Endothelial cell (in vitro differentiated cells): ENCODE measurements around the gene CFAP65. TPM values are rescaled to one million over a fixed set of nuclear protein-coding genes. Genes with fewer than 3 reads are reported as not detected.

Experiments
- DNase-seq: peaks from one replicate; pipeline ENCODE4 v3.0.0; 2021; ENCODE audit warnings: low spot score
- H3K27ac Mint-ChIP-seq: one replicate; pipeline ENCODE4 v1.8.0; 2021; ENCODE audit warnings: mixed read lengths, inconsistent platforms; ENCODE audit not compliant: unreplicated experiment
- H3K27me3 Mint-ChIP-seq: one replicate; pipeline ENCODE4 v1.8.0; 2021; ENCODE audit warnings: mild to moderate bottlenecking, moderate library complexity, mixed read lengths, inconsistent platforms; ENCODE audit not compliant: unreplicated experiment
- H3K36me3 Mint-ChIP-seq: one replicate; pipeline ENCODE4 v1.8.0; 2021; ENCODE audit warnings: mild to moderate bottlenecking, low read depth, mixed read lengths, inconsistent platforms; ENCODE audit not compliant: unreplicated experiment
- H3K4me1 Mint-ChIP-seq: one replicate; pipeline ENCODE4 v1.8.0; 2021; ENCODE audit warnings: mild to moderate bottlenecking, mixed read lengths, inconsistent platforms; ENCODE audit not compliant: unreplicated experiment
- H3K4me3 Mint-ChIP-seq: one replicate; pipeline ENCODE4 v1.8.0; 2021; ENCODE audit warnings: mild to moderate bottlenecking, mixed read lengths, inconsistent platforms; ENCODE audit not compliant: unreplicated experiment
- H3K9me3 Mint-ChIP-seq: one replicate; pipeline ENCODE4 v1.8.0; 2021; ENCODE audit warnings: mixed read lengths, inconsistent platforms; ENCODE audit not compliant: unreplicated experiment
- total RNA-seq: library from RNA; stranded (reverse); fragmentation: NEBNext Ultra II Directional; extraction: Animal tissue kit (Norgen Biotek cat#: 25700); gene quantifications from one replicate; pipeline ENCODE4 v1.2.1, GENCODE V29; 2021; ENCODE audit not compliant: unreplicated experiment
- TF ChIP-seq, protein P1 (sequence below): fragments of 200-600 bp; sonication (generic); IDR thresholded peaks from one replicate; pipeline ENCODE4 v1.5.0; 2021; ENCODE audit warnings: antibody characterized with exemption; ENCODE audit not compliant: unreplicated experiment

CFAP65 gene
- total RNA-seq, 1 donor from 2014 or later: 0.59 TPM

- peaks cover 6% of the 10 kb centered on the region for H3K27me3 Mint-ChIP-seq
- H3K9me3 Mint-ChIP-seq: no peaks in the 10 kb centered on the region
- no peak overlapping the region for H3K27ac Mint-ChIP-seq
These were observed 31.5 kb upstream of the CFAP65 start for GRCh38 chr2:219072741-219073250.

DNA sequence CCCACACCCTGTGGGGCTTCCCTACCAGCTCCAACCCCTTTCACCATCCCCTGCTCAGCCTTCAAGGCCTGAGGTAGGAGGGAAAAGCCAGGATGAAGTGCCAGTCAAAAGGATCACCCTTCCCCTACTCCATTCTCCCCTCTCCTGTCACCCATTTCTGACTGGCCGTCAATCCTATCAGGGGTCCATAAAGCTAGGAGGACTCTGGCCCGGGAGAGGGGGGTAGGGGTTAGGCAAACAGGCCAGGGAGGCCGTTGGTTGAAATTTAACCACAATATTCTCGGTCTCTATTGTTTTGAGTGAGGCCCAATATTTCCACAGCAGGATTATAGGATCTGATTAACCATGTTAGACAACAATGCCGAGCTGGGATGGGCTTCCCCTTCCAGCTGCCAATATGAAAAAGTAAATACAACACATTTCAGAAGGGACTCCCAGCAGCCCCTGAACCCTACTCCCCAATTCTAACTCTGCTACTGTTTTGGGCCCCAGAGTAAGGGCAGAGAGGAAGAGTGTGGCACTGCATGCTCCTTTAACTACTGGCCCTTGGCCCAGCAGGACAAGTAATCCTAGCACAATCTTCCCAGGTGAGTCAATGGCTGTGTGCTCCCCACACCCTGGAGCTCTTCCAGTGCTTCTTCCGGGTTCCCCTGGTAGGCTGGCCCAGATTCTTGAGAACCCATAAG is 30.0 kb upstream of the CFAP65 start:
- Mint-ChIP-seq H3K36me3 (no peaks in the 10 kb centered on the region), H3K27me3 (peaks cover 5% of the 10 kb centered on the region), H3K4me3 (no peak overlapping the region), H3K27ac (no peak overlapping the region), H3K4me1 (no peaks in the 10 kb centered on the region), H3K9me3 (no peaks in the 10 kb centered on the region)
- DNase-seq: no peak
- TF ChIP-seq, protein P1, sequence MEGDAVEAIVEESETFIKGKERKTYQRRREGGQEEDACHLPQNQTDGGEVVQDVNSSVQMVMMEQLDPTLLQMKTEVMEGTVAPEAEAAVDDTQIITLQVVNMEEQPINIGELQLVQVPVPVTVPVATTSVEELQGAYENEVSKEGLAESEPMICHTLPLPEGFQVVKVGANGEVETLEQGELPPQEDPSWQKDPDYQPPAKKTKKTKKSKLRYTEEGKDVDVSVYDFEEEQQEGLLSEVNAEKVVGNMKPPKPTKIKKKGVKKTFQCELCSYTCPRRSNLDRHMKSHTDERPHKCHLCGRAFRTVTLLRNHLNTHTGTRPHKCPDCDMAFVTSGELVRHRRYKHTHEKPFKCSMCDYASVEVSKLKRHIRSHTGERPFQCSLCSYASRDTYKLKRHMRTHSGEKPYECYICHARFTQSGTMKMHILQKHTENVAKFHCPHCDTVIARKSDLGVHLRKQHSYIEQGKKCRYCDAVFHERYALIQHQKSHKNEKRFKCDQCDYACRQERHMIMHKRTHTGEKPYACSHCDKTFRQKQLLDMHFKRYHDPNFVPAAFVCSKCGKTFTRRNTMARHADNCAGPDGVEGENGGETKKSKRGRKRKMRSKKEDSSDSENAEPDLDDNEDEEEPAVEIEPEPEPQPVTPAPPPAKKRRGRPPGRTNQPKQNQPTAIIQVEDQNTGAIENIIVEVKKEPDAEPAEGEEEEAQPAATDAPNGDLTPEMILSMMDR: no peak

More at GRCh38 chr2:219072741-219073250, 31.5 kb upstream of the CFAP65 start:
- Mint-ChIP-seq H3K4me3 (no peak overlapping the region), H3K4me1 (no peaks in the 10 kb centered on the region), H3K36me3 (no peaks in the 10 kb centered on the region)
- TF ChIP-seq, protein P1: no peak
- no peak for DNase-seq

GRCh38 chr2:219065484-219065883 is 24.2 kb upstream of the CFAP65 start:
- H3K27me3 Mint-ChIP-seq: peaks cover 14% of the 10 kb centered on the region
- H3K36me3 Mint-ChIP-seq: no peaks in the 10 kb centered on the region
- peaks cover 4% of the 10 kb centered on the region for H3K4me1 Mint-ChIP-seq
- no peak overlapping the region for H3K27ac Mint-ChIP-seq
- H3K9me3 Mint-ChIP-seq: no peaks in the 10 kb centered on the region
- TF ChIP-seq, protein P1: no peak
- no peak overlapping the region for H3K4me3 Mint-ChIP-seq
- DNase-seq: no peak

DNA sequence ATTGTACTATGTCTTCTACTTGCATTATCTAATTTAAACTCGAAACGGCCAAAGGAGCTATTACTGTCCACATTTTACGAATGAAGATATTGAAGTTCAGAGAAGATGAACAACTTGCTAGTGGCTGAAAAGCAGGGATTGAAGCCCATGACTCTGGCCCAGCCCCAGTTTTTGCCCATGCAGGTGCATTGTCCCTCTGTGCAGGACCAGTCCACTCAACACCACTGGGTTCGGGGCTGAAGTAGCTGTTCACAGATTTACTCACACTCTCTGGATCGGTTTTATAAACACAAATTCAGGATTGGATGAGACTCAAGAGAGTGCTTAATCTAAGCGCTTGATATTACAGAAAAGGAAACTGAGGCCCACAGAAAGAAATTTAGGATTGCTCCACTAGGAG is 20.8 kb upstream of the CFAP65 start:
- H3K36me3 Mint-ChIP-seq: no peaks in the 10 kb centered on the region
- H3K4me3 Mint-ChIP-seq: no peak overlapping the region
- no peak overlapping the region for H3K27ac Mint-ChIP-seq
- peaks cover 25% of the 10 kb centered on the region for H3K27me3 Mint-ChIP-seq
- H3K4me1 Mint-ChIP-seq: peaks cover 4% of the 10 kb centered on the region
- DNase-seq: no peak
- TF ChIP-seq, protein P1: no peak
- H3K9me3 Mint-ChIP-seq: no peaks in the 10 kb centered on the region
